H1 (cell line): ENCODE results near the gene GPC3.

Source experiments
- CBX5 ChIP-seq: fragments of 300-800, 300-1000 bp; sonication (generic); IDR thresholded peaks from 2 replicates; pipeline ENCODE4 v1.7.1; 2016; ENCODE audit warnings: antibody characterized with exemption, low read length, low read depth
- CTCF ChIP-seq, 3 experiments: IDR thresholded peaks; 1 replicate in 2 of 3; 2 replicates in 1 of 3; pipeline versions ENCODE4 v1.5.1 to v1.6.1; 2011; ENCODE audit warnings: low read length in 3 of 3, mild to moderate bottlenecking in 3 of 3, inconsistent platforms in 2 of 3, low read depth in 1 of 3, moderate library complexity in 1 of 3; ENCODE audit not compliant: insufficient read depth in 1 of 3; ENCODE audit errors: control extremely low read depth in 1 of 3
- KDM1A ChIP-seq: fragments of 200-600, 300-600 bp; sonication (generic); IDR thresholded peaks from 2 replicates; pipeline ENCODE4 v1.7.1; 2016; ENCODE audit warnings: mild to moderate bottlenecking, low read length, borderline replicate concordance
- POLR2A ChIP-seq, 2 experiments: IDR thresholded peaks; 1 replicate in 1 of 2; 2 replicates in 1 of 2; pipeline ENCODE4 v1.6.1; 2011; ENCODE audit warnings: low read depth in 2 of 2, low read length in 2 of 2, mild to moderate bottlenecking in 2 of 2; ENCODE audit errors: control extremely low read depth in 1 of 2

GRCh38 chrX:133854290-133854689, 131.1 kb downstream of the GPC3 start:
- no peak for TF ChIP-seq POLR2A (IDR thresholded peaks at IDR 0.05; ENCODE audit: control extremely low read depth in 1 of 2, low read depth in 2 of 2, low read length in 2 of 2)
- no peak for TF ChIP-seq KDM1A
- TF ChIP-seq CTCF (IDR thresholded peaks at IDR 0.05; ENCODE audit: control extremely low read depth in 1 of 3, insufficient read depth in 1 of 3, low read depth in 1 of 3, low read length in 3 of 3): no peak
- no peak for TF ChIP-seq CBX5
